B cell (primary cell): ENCODE measurements around the gene PAM.

Source experiments
- EZH2 ChIP-seq: IDR thresholded peaks from 2 replicates; pipeline ENCODE4 v1.6.1; 2012; ENCODE audit warnings: borderline replicate concordance, low read depth, mild to moderate bottlenecking, moderate library complexity, low read length; ENCODE audit not compliant: insufficient read depth, poor library complexity, severe bottlenecking
- TF ChIP-seq, protein P1 (sequence below): fragments of 200-600 bp; IDR thresholded peaks from one replicate; pipeline ENCODE4 v1.8.0; 2022; ENCODE audit warnings: antibody characterized with exemption, mild to moderate bottlenecking

DNA sequence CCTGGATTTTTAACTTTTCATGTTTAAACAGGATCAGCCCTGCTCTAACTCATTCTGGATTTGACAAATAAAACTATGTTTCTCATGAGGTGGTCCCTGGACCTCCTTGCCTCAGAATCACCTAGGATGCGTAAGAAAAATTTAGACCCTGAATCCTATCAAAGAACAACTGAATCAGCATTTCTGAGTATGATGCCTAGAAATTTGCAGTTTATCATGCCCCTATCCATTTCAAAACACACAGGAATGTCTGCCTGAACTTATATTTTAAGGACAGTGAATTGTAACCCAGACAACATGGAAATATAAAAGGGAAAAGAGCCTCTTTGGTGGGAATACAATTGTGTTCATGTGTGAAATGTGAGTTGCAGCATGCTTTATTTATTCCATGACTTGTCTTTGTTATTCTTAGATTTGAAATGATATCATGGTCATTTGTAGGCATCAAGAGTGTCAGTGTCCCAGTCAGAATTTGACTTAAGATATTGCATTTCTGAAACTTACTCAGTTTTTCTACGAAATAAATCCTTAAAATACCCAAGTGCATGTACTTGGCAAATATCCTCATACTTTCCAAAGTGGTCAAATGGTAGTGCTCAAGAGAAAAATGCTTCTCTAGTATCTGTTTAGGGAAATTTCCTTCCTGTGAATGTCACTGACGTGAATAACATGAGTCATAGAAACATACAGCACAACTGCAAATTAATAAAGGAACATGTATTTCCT lies 220.5 kb downstream of the PAM start:
- TF ChIP-seq, protein P1, sequence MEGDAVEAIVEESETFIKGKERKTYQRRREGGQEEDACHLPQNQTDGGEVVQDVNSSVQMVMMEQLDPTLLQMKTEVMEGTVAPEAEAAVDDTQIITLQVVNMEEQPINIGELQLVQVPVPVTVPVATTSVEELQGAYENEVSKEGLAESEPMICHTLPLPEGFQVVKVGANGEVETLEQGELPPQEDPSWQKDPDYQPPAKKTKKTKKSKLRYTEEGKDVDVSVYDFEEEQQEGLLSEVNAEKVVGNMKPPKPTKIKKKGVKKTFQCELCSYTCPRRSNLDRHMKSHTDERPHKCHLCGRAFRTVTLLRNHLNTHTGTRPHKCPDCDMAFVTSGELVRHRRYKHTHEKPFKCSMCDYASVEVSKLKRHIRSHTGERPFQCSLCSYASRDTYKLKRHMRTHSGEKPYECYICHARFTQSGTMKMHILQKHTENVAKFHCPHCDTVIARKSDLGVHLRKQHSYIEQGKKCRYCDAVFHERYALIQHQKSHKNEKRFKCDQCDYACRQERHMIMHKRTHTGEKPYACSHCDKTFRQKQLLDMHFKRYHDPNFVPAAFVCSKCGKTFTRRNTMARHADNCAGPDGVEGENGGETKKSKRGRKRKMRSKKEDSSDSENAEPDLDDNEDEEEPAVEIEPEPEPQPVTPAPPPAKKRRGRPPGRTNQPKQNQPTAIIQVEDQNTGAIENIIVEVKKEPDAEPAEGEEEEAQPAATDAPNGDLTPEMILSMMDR: no peak
- TF ChIP-seq EZH2: no peak
